Loucy (cell line): ENCODE measurements around the gene DSC2.
"Not testable (repeated sequence)": the region's sequence is repeated elsewhere in the genome, so short reads cannot be mapped to it uniquely, and the experiment has no call there.

ENCODE experiments used
- H2AFZ ChIP-seq: fragments of 200-600 bp; sonication (generic); 2 replicates; pipeline ENCODE4 v1.6.0; 2016; ENCODE audit warnings: antibody characterized with exemption, mild to moderate bottlenecking, low read length, moderate library complexity
- H3F3A ChIP-seq: fragments of 200-600 bp; 2 replicates; pipeline ENCODE4 v1.6.0; 2016; ENCODE audit warnings: antibody characterized with exemption, low read depth, mild to moderate bottlenecking
- H3K27me3 ChIP-seq: fragments of 200-600 bp; sonication (generic); 2 replicates; pipeline ENCODE4 v1.6.1; 2014; ENCODE audit warnings: low read length, mild to moderate bottlenecking; ENCODE audit not compliant: insufficient read depth, poor library complexity, severe bottlenecking
- H3K36me3 ChIP-seq: fragments of 200-600 bp; sonication (generic); 2 replicates; pipeline ENCODE4 v1.6.1; 2016; ENCODE audit warnings: low read length; ENCODE audit not compliant: insufficient read depth
- H3K4me1 ChIP-seq: fragments of 200-600 bp; sonication (generic); 2 replicates; pipeline ENCODE4 v1.5.1; 2014; ENCODE audit warnings: low read length, mild to moderate bottlenecking; ENCODE audit not compliant: insufficient read depth, poor library complexity, severe bottlenecking
- H3K4me2 ChIP-seq: fragments of 200-600 bp; sonication (generic); 2 replicates; pipeline ENCODE4 v1.6.0; 2014; ENCODE audit warnings: antibody characterized with exemption, low read length, low read depth, mild to moderate bottlenecking; ENCODE audit not compliant: poor library complexity, severe bottlenecking
- H3K4me3 ChIP-seq: fragments of 200-600 bp; sonication (generic); 2 replicates; pipeline ENCODE4 v1.5.1; 2014; ENCODE audit warnings: low read length, mild to moderate bottlenecking, mixed read lengths; ENCODE audit not compliant: poor library complexity, severe bottlenecking
- H3K79me2 ChIP-seq: fragments of 200-600 bp; sonication (generic); 2 replicates; pipeline ENCODE4 v1.6.1; 2014; ENCODE audit warnings: low read length; ENCODE audit not compliant: insufficient read depth
- H3K9ac ChIP-seq: fragments of 200-600 bp; sonication (generic); 2 replicates; pipeline ENCODE4 v1.6.0; 2014; ENCODE audit warnings: mild to moderate bottlenecking, low read depth, low read length, moderate library complexity; ENCODE audit not compliant: poor library complexity, severe bottlenecking
- H3K9me2 ChIP-seq: fragments of 200-600 bp; sonication (generic); replicated peaks from 2 replicates; pipeline ENCODE4 v1.6.1; 2016; ENCODE audit warnings: low read depth, low read length, mixed read lengths
- H3K9me3 ChIP-seq: fragments of 200-600 bp; sonication (generic); 2 replicates; pipeline ENCODE4 v1.6.1; 2014; ENCODE audit warnings: mild to moderate bottlenecking, antibody characterized with exemption, low read length, low read depth; ENCODE audit not compliant: insufficient read depth
- H4K20me1 ChIP-seq: fragments of 200-600 bp; sonication (generic); 2 replicates; pipeline ENCODE4 v1.6.0; 2014; ENCODE audit warnings: antibody characterized with exemption, low read length, mild to moderate bottlenecking; ENCODE audit not compliant: insufficient read depth, poor library complexity, severe bottlenecking
- EZH2phosphoT487 ChIP-seq: fragments of 200-600 bp; IDR thresholded peaks from 2 replicates; pipeline ENCODE4 v1.6.1; 2018; ENCODE audit warnings: antibody characterized with exemption, mild to moderate bottlenecking, moderate library complexity, borderline replicate concordance
- TF ChIP-seq, protein P1 (sequence below): fragments of 200-600 bp; sonication (generic); conservative IDR thresholded peaks from 2 replicates; pipeline ENCODE4 v1.5.1; 2014; ENCODE audit warnings: mild to moderate bottlenecking, antibody characterized with exemption, low read length

The DSC2 gene

DNA sequence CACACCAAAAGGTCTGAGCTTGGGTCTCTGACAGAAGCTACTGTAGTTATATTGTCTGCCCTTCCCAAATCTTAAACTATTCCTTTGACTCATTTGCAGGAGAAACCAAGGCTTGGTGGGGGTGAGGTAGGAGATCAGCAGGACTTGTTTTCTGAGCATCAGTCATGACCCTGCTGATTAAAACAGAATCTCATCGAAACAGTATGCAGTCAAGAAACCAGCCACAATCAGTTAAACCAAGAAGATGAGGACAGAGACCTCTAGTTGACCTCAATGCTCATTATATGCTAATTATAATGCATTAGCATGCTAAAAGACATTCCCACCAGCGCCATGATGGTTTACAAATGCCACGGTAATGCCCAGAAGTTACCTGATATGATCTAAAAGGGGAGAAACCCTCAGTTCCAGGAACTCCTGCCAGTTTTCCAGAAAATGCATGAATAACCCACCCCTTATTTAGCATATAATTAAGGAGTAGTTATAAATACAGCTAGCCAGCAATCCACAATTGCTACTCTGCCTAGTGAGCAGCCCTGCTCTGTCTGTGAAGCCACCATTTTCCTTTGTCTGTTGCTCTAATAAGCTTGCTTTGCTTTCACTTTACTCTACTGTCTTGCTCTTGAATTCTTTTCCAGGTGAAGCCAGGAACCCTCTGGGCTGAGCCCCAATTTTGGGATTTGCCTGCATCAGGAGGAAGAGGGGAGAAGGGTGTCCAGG is 86.3 kb downstream of the DSC2 start:
- Histone ChIP-seq H3K4me2 (no peak overlapping the region), H2AFZ (no peak overlapping the region), H3F3A (no peaks in the 10 kb centered on the region), H3K27me3 (no peaks in the 10 kb centered on the region), H3K9ac (no peak overlapping the region), H3K4me1 (no peaks in the 10 kb centered on the region), H3K9me3 (no peaks in the 10 kb centered on the region), H3K79me2 (no peaks in the 10 kb centered on the region), H3K36me3 (no peaks in the 10 kb centered on the region), H3K9me2 (no peaks in the 10 kb centered on the region), H4K20me1 (no peaks in the 10 kb centered on the region), H3K4me3 (no peak overlapping the region)
- TF ChIP-seq, protein P1, sequence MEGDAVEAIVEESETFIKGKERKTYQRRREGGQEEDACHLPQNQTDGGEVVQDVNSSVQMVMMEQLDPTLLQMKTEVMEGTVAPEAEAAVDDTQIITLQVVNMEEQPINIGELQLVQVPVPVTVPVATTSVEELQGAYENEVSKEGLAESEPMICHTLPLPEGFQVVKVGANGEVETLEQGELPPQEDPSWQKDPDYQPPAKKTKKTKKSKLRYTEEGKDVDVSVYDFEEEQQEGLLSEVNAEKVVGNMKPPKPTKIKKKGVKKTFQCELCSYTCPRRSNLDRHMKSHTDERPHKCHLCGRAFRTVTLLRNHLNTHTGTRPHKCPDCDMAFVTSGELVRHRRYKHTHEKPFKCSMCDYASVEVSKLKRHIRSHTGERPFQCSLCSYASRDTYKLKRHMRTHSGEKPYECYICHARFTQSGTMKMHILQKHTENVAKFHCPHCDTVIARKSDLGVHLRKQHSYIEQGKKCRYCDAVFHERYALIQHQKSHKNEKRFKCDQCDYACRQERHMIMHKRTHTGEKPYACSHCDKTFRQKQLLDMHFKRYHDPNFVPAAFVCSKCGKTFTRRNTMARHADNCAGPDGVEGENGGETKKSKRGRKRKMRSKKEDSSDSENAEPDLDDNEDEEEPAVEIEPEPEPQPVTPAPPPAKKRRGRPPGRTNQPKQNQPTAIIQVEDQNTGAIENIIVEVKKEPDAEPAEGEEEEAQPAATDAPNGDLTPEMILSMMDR = no peak
- no peak for TF ChIP-seq EZH2phosphoT487

DNA sequence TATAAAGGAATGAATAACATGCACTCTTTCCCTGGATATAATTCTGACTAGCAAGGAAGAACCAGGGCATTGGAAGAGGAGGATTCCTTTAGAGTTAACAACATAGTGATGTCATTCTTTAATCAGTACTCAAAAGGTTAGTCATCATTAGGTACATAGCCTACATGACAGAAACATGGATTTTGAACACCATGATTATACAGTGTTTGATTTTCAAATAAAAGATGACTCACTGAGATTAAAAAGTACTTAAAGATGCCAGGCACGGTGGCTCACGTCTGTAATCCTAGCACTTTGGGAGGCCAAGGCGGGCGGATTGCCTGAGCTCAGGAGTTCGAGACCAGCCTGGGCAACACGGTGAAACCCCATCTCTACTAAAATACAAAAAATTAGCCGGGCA is 90.8 kb downstream of the DSC2 start:
- not testable (repeated sequence) for H3K36me3 ChIP-seq, H3K9me2 ChIP-seq, H3K4me1 ChIP-seq, H4K20me1 ChIP-seq, H3K9me3 ChIP-seq, H3K79me2 ChIP-seq, H3F3A ChIP-seq, H3K9ac ChIP-seq, H2AFZ ChIP-seq, H3K27me3 ChIP-seq, H3K4me3 ChIP-seq, H3K4me2 ChIP-seq

DNA sequence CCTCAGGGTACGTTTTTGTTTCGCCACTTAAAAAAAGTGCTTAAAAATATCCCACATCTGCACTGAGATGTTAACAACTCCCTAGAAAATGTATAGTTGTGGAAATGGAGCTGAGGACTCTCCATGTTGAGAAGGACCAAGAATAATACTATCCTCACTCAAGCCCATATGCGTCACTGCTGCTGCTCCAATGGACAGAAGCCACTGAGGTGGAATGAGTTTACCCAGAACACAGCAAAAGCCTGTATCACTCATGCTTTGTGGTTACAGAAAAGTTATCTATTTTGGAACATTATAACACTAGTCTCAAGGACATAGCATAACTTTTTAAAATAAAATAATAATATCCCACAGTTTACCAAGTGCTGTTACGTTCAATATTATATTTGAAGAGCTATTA is 91.6 kb downstream of the DSC2 start:
- H3K9me2 ChIP-seq = no peaks in the 10 kb centered on the region
- H3K4me1 ChIP-seq = no peaks in the 10 kb centered on the region
- no peaks in the 10 kb centered on the region for H4K20me1 ChIP-seq
- H2AFZ ChIP-seq = no peak overlapping the region
- no peak overlapping the region for H3K9ac ChIP-seq
- H3K9me3 ChIP-seq = no peaks in the 10 kb centered on the region
- no peaks in the 10 kb centered on the region for H3F3A ChIP-seq
- TF ChIP-seq, protein P1 = no peak
- no peak for TF ChIP-seq EZH2phosphoT487
- no peak overlapping the region for H3K4me2 ChIP-seq
- H3K27me3 ChIP-seq = no peaks in the 10 kb centered on the region
- no peaks in the 10 kb centered on the region for H3K79me2 ChIP-seq
- H3K4me3 ChIP-seq = no peak overlapping the region
- no peaks in the 10 kb centered on the region for H3K36me3 ChIP-seq
